Upper lobe of left lung (tissue), 6 donors: ENCODE measurements around the gene TMC6. TPM values are rescaled to one million over a fixed set of nuclear protein-coding genes. Genes with fewer than 3 reads are reported as not detected.

ENCODE experiments used
- ATAC-seq, 2 donors: fragments of 200-7000 bp; cut with Tn5 transposase; one replicate each; pipeline ENCODE4 v1.9.1; 2022; ENCODE audit warnings: mild to moderate bottlenecking in 2 of 2, moderate library complexity in 2 of 2; ENCODE audit not compliant: low FRiP score in 2 of 2
- DNase-seq, 2 donors: peaks; one replicate each; pipeline ENCODE4 v3.0.0-alpha.2; 2019 to 2020
- H3K27ac ChIP-seq, 4 donors: fragments of 200-600 bp; sonication (generic); one replicate each; pipeline ENCODE4 v1.5.1; 2016 to 2019
- H3K27me3 ChIP-seq, 4 donors: fragments of 200-600 bp; sonication (generic); one replicate each; pipeline ENCODE4 v1.5.1; 2017 to 2019
- H3K36me3 ChIP-seq, 4 donors: fragments of 200-600 bp; sonication (generic); one replicate each; pipeline ENCODE4 v1.5.1; 2016 to 2019
- H3K4me1 ChIP-seq, 4 donors: fragments of 200-600 bp; sonication (generic); one replicate each; pipeline ENCODE4 v1.5.1; 2018 to 2019
- H3K4me3 ChIP-seq, 4 donors: fragments of 200-600 bp; sonication (generic); one replicate each; pipeline ENCODE4 v1.5.1; 2017 to 2019; ENCODE audit warnings: mild to moderate bottlenecking in 2 of 4, moderate library complexity in 1 of 4
- H3K9me3 ChIP-seq, 4 donors: fragments of 200-600 bp; sonication (generic); one replicate each; pipeline ENCODE4 v1.5.1; 2018 to 2019
- CTCF ChIP-seq, 6 experiments: fragments of 450-650 bp in 4 of 6; fragments of 200-600 bp in 2 of 6; sonication (generic) in 2 of 6; IDR thresholded peaks; one replicate each; pipeline ENCODE4 v1.5.1; 2016 to 2019; ENCODE audit warnings: antibody characterized with exemption in 6 of 6
- EP300 ChIP-seq, 4 donors: sonication (generic); formaldehyde crosslinking; IDR thresholded peaks; one replicate each; pipeline ENCODE4 v1.5.1; 2017; ENCODE audit warnings: antibody characterized with exemption in 4 of 4, control low read depth in 2 of 4
- POLR2A ChIP-seq, 4 donors: fragments of 450-650 bp; IDR thresholded peaks; one replicate each; pipeline ENCODE4 v1.5.1; 2016 to 2017; ENCODE audit warnings: antibody characterized with exemption in 4 of 4, mild to moderate bottlenecking in 2 of 4
- POLR2AphosphoS5 ChIP-seq, 2 donors: sonication (generic); formaldehyde crosslinking; IDR thresholded peaks; one replicate each; pipeline ENCODE4 v1.5.1; 2017; ENCODE audit warnings: antibody characterized with exemption in 2 of 2
- WGBS, 2 donors: methylation state at CpG; one replicate each; pipeline ENCODE4 v1.1.5; 2017 to 2018; 5-methylcytosine and 5-hydroxymethylcytosine counted together
- small RNA-seq, 4 donors: library from RNA; depleted of rRNA; stranded (forward); fragments of <200 nt; gene quantifications; one replicate each; pipeline ENCODE3, GENCODE V24; 2016
- total RNA-seq, 6 donors: library from RNA; depleted of rRNA in 4 of 6; stranded (reverse); fragments of >200 nt in 4 of 6; gene quantifications; one replicate each; pipeline versions ENCODE4 v1.1.0 to v1.2.1, GENCODE V29; 2016 to 2021
- donor health status: DM: no; HTN: no; CAD: no; lungs with moderate emphysema.
- donor health status: DM: no; HTN: yes; CAD: no; lungs with severe emphysema.

Gene TMC6
- total RNA-seq, 6 donors from 2014 or later = 51.4 to 216 (median 195) TPM

GRCh38 chr17:78063489-78063888, 65.1 kb downstream of the TMC6 start:
- TF ChIP-seq CTCF (IDR thresholded peaks at IDR 0.05) (no peak), POLR2A (IDR thresholded peaks at IDR 0.05) (no peak), EP300 (IDR thresholded peaks at IDR 0.05) (no peak), POLR2AphosphoS5 (IDR thresholded peaks at IDR 0.05) (no peak)

GRCh38 chr17:78062596-78062995, 66.0 kb downstream of the TMC6 start:
- TF ChIP-seq EP300 (IDR thresholded peaks at IDR 0.05) (no peak), POLR2AphosphoS5 (IDR thresholded peaks at IDR 0.05) (no peak), POLR2A (IDR thresholded peaks at IDR 0.05) (no peak), CTCF (IDR thresholded peaks at IDR 0.05) (no peak)
- ATAC-seq (no peak), DNase-seq (no peak)
- Histone ChIP-seq H3K9me3 (no peaks in the 10 kb centered on the region), H3K4me1 (peaks cover 0 to 8% (median 3%) of the 10 kb centered on the region in 4 donors), H3K4me3 (no peak overlapping the region), H3K36me3 (peaks cover 0 to 19% (median 3%) of the 10 kb centered on the region in 4 donors), H3K27ac (no peak overlapping the region), H3K27me3 (no peaks in the 10 kb centered on the region)
- WGBS, 2 donors = 82 to 88% methylated on average over 2 of the region's 2 CpGs

More at GRCh38 chr17:78063489-78063888, 65.1 kb downstream of the TMC6 start:
- Histone ChIP-seq H3K9me3 (no peaks in the 10 kb centered on the region), H3K27ac (no peak overlapping the region), H3K27me3 (no peaks in the 10 kb centered on the region), H3K36me3 (peaks cover 0 to 28% (median 9%) of the 10 kb centered on the region in 4 donors), H3K4me1 (peaks cover 0 to 5% (median 0%) of the 10 kb centered on the region in 4 donors), H3K4me3 (no peak overlapping the region)
- ATAC-seq = no peak
- no peak for DNase-seq

Small RNAs within 50 kb of the gene (small RNA-seq; reads per million reads assigned to genes)
- 0 reads per million in 4 donors for gene RNU6-625P

Other genes starting within 250 kb of the TMC6 start
- 10 to 100 TPM in 4 of 6 donors, 1 to 10 TPM in 2; 8.7 to 38.8 (median 14.7) TPM for gene TNRC6C, start 170.1 kb downstream of the TMC6 start, total RNA-seq
- 10 to 100 TPM; 10.8 to 65.0 (median 33.8) TPM for gene TMC8, start 2.0 kb upstream of the TMC6 start, total RNA-seq
- gene C17orf99, start 17.6 kb upstream of the TMC6 start, total RNA-seq = 1 to 10 TPM in 1 of 6 donors, under 1 TPM in 2, not detected in 3; 0.46 to 1.1 (median 0.54) TPM
- 100 to 1,000 TPM; 110 to 265 (median 179) TPM for gene SYNGR2, start 39.8 kb upstream of the TMC6 start, total RNA-seq
- 10 to 100 TPM in 3 of 6 donors, 1 to 10 TPM in 3; 2.8 to 16.0 (median 9.0) TPM for gene TK1, start 58.3 kb upstream of the TMC6 start, total RNA-seq
- gene AFMID, start 58.6 kb upstream of the TMC6 start, total RNA-seq = 100 to 1,000 TPM in 1 of 6 donors, 10 to 100 TPM in 5; 30.5 to 265 (median 44.2) TPM
- gene BIRC5, start 85.5 kb upstream of the TMC6 start, total RNA-seq = 1 to 10 TPM in 5 of 6 donors, not detected in 1; 1.4 to 6.4 (median 3.5) TPM
- not detected for gene TMEM235, start 102.9 kb upstream of the TMC6 start, total RNA-seq
- 100 to 1,000 TPM in 3 of 6 donors, 10 to 100 TPM in 3; 67.1 to 173 (median 114) TPM for gene SOCS3, start 231.3 kb upstream of the TMC6 start, total RNA-seq
- 100 to 1,000 TPM in 2 of 6 donors, 10 to 100 TPM in 4; 79.2 to 348 (median 92.3) TPM for gene PGS1, start 249.9 kb upstream of the TMC6 start, total RNA-seq